ENCODE measurements around the gene NKAIN2. TPM values are rescaled to one million over a fixed set of nuclear protein-coding genes. Genes with fewer than 3 reads are reported as not detected.

The NKAIN2 gene
- total RNA-seq, 2 donors from 2014 or later = 0.29 TPM; not detected in 1

- peaks cover 3% of the 10 kb centered on the region for H3K27me3 Mint-ChIP-seq (ENCODE audit: insufficient read depth)
- no peaks in the 10 kb centered on the region for H3K4me1 Mint-ChIP-seq
- TF ChIP-seq CTCF (conservative IDR thresholded peaks at IDR 0.05) = no peak
- Histone ChIP-seq H3K9me3 (ENCODE audit: control insufficient read depth, low read length) (no peaks in the 10 kb centered on the region), H3K36me3 (ENCODE audit: control insufficient read depth, insufficient read depth, low read length) (no peaks in the 10 kb centered on the region), H3K27ac (ENCODE audit: low read depth, low read length) (no peak overlapping the region), H3K9ac (ENCODE audit: extremely low read depth, low read length, poor library complexity, severe bottlenecking) (no peak overlapping the region), H3K4me1 (ENCODE audit: control insufficient read depth, insufficient read depth, low read length) (no peaks in the 10 kb centered on the region), H3K27me3 (ENCODE audit: control insufficient read depth, insufficient read depth, low read length, poor library complexity, severe bottlenecking) (no peaks in the 10 kb centered on the region), H3K4me3 (ENCODE audit: low read length) (no peak overlapping the region)
- H3K4me3 Mint-ChIP-seq = no peak overlapping the region
- H3K9me3 Mint-ChIP-seq = peaks cover 6% of the 10 kb centered on the region
- no peak overlapping the region for H3K27ac Mint-ChIP-seq
- H3K36me3 Mint-ChIP-seq (ENCODE audit: low read depth) = no peaks in the 10 kb centered on the region
- DNase-seq = no peak
Observed at GRCh38 chr6:124757560-124757959, 953.9 kb downstream of the NKAIN2 start.

- Histone ChIP-seq H3K9ac (ENCODE audit: extremely low read depth, low read length, poor library complexity, severe bottlenecking) (no peak overlapping the region), H3K36me3 (ENCODE audit: control insufficient read depth, insufficient read depth, low read length) (no peaks in the 10 kb centered on the region), H3K9me3 (ENCODE audit: control insufficient read depth, low read length) (no peaks in the 10 kb centered on the region), H3K27me3 (ENCODE audit: control insufficient read depth, insufficient read depth, low read length, poor library complexity, severe bottlenecking) (no peaks in the 10 kb centered on the region), H3K27ac (ENCODE audit: low read depth, low read length) (no peak overlapping the region), H3K4me3 (ENCODE audit: low read length) (no peak overlapping the region), H3K4me1 (ENCODE audit: control insufficient read depth, insufficient read depth, low read length) (no peaks in the 10 kb centered on the region)
- H3K27me3 Mint-ChIP-seq (ENCODE audit: insufficient read depth) = peaks cover 3% of the 10 kb centered on the region
- H3K9me3 Mint-ChIP-seq = peaks cover 6% of the 10 kb centered on the region
- no peaks in the 10 kb centered on the region for H3K36me3 Mint-ChIP-seq (ENCODE audit: low read depth)
- TF ChIP-seq CTCF (conservative IDR thresholded peaks at IDR 0.05) = no peak
- 100% methylated on average over 1 of the region's 1 CpG; no CpG with 5 or more reads in 1 of the 2 experiments for WGBS, 2 experiments (ENCODE audit: insufficient coverage in 1 of 2, insufficient read length in 1 of 2)
- no peaks in the 10 kb centered on the region for H3K4me1 Mint-ChIP-seq
- H3K4me3 Mint-ChIP-seq = no peak overlapping the region
- DNase-seq = no peak
- H3K27ac Mint-ChIP-seq = no peak overlapping the region
Observed at GRCh38 chr6:124758663-124759062, 955.0 kb downstream of the NKAIN2 start.

GRCh38 chr6:124765280-124765679 lies 961.6 kb downstream of the NKAIN2 start:
- H3K9ac ChIP-seq (ENCODE audit: extremely low read depth, low read length, poor library complexity, severe bottlenecking) = no peak overlapping the region
- no peak for TF ChIP-seq CTCF (conservative IDR thresholded peaks at IDR 0.05)
- Mint-ChIP-seq H3K36me3 (ENCODE audit: low read depth) (no peaks in the 10 kb centered on the region), H3K27ac (no peak overlapping the region), H3K4me3 (no peak overlapping the region), H3K9me3 (no peaks in the 10 kb centered on the region), H3K27me3 (ENCODE audit: insufficient read depth) (no peaks in the 10 kb centered on the region), H3K4me1 (peaks cover 14% of the 10 kb centered on the region)
- H3K27me3 ChIP-seq (ENCODE audit: control insufficient read depth, insufficient read depth, low read length, poor library complexity, severe bottlenecking) = no peaks in the 10 kb centered on the region
- H3K27ac ChIP-seq (ENCODE audit: low read depth, low read length) = no peak overlapping the region
- 83 to 87% methylated on average over 1 of the region's 1 CpG for WGBS, 2 experiments (ENCODE audit: insufficient coverage in 1 of 2, insufficient read length in 1 of 2)
- H3K4me3 ChIP-seq (ENCODE audit: low read length) = no peak overlapping the region
- no peaks in the 10 kb centered on the region for H3K4me1 ChIP-seq (ENCODE audit: control insufficient read depth, insufficient read depth, low read length)
- DNase-seq = no peak
- no peaks in the 10 kb centered on the region for H3K36me3 ChIP-seq (ENCODE audit: control insufficient read depth, insufficient read depth, low read length)
- H3K9me3 ChIP-seq (ENCODE audit: control insufficient read depth, low read length) = no peaks in the 10 kb centered on the region
